ENCODE measurements around the gene RELL2.

GRCh38 chr5:141680751-141681201 is 44.0 kb downstream of the RELL2 start:
- TF ChIP-seq CTCF (IDR thresholded peaks at IDR 0.05; ENCODE audit: low read length) (no peak), EZH2 (optimal IDR thresholded peaks at IDR 0.05; ENCODE audit: low read depth, low read length) (no peak), EZH2phosphoT487 (IDR thresholded peaks at IDR 0.05; ENCODE audit: low read length) (no peak)

Data from MM.1S (cell line).